ENCODE measurements around the gene KRT73.

KRT73 gene

GRCh38 chr12:52616680-52617402 is 1.5 kb downstream of the KRT73 start:
- DNase-seq: no peak

DNA sequence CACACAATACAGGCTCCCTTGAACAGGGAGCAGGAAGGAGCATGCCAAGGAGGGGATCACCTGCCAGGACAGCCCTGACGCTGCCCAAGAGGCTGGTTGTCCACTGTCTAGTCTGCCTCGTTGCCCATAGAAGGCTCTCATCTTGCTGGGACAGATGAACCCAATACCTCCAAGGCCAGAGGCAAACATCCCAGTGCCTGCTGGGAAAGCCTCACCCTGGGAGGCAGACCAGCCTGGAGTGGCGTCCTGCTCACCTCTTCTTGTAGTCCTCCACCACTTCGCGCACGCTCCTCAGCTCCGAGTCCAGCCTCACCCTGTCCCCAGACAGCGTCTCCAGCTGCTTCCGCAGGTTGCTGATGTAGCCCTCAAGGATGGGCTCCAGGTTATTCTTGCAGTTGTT is 2.4 kb downstream of the KRT73 start:
- no peak for DNase-seq

GRCh38 chr12:52615208-52615868 is 3.0 kb downstream of the KRT73 start:
- no peak for DNase-seq

- DNase-seq: no peak
These were observed 3.8 kb downstream of the KRT73 start for GRCh38 chr12:52614381-52615207.

DNA sequence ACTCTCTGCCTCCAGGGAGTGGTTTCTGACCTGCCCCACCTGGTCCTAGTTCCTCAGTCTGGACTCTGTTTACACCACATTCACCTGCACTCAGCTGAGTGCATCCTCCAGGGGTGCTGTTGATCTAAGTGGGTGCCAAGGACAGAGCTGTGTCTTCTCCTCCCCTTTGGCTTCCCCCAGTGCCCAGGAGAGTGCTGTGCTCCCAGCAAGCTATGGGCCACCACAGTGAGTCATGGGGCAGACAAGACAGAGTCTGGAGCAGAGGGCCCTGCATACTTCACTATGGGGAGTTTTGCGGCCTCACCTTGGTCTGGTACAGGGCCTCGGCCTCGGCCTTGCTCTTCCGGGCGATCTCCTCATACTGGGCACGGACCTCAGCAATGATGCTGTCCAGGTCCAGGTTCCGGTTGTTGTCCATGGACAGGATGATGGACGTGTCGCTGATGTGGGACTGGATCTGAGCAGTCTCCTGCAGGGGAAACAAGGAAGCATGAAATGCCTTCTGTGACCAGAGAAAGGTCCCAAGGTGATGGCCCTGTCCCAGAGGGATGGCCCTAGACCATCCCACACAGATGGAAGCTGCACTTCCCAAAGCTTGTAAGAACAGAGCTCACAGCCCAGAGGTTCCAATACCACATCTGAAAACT is 4.9 kb downstream of the KRT73 start:
- DNase-seq: no peak

- DNase-seq: no peak
These were observed 5.7 kb downstream of the KRT73 start for GRCh38 chr12:52612431-52613383.

DNA sequence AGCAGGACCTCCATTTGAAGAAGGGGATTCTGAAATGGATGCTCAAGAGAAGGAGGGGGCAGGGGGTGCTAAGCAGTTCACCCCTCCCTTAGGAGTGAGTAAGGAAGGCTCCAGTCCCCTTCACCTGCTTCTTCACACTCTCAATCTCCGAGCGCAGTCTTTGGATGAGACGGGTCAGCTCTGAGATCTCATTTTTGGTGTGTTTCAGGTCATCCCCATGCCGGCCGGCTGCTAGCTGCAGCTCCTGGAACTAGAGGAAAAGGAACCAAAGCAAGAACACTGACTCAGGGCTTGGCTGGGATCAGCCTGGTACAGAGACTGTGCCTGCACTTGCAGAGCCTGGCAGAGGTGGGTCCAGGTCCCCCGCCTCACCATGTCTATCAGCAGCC is 7.3 kb downstream of the KRT73 start:
- no peak for DNase-seq

GRCh38 chr12:52608826-52609630 is 9.3 kb downstream of the KRT73 start:
- DNase-seq: no peak

- DNase-seq: no peak
These were observed 10.2 kb downstream of the KRT73 start for GRCh38 chr12:52608161-52608560.

DNA sequence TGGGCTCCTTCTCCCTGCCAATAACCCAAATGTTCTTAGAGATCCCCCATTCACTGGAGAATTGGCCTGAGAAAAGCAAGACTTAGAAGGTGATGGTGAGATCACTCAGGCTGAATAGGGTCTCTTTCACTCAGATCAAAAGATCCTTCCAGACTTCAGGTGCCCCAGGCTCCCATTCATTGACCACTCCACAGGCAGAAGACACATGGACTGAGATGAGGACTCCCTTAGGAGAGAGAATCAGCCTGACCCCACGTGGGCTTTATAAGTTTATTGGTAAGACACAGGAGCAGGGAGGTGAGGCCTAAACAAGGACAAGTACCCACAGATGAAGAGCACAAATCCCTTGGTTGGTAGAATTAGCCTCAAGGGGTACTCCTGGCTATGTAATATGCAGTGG is 11.0 kb downstream of the KRT73 start:
- no peak for DNase-seq

DNA sequence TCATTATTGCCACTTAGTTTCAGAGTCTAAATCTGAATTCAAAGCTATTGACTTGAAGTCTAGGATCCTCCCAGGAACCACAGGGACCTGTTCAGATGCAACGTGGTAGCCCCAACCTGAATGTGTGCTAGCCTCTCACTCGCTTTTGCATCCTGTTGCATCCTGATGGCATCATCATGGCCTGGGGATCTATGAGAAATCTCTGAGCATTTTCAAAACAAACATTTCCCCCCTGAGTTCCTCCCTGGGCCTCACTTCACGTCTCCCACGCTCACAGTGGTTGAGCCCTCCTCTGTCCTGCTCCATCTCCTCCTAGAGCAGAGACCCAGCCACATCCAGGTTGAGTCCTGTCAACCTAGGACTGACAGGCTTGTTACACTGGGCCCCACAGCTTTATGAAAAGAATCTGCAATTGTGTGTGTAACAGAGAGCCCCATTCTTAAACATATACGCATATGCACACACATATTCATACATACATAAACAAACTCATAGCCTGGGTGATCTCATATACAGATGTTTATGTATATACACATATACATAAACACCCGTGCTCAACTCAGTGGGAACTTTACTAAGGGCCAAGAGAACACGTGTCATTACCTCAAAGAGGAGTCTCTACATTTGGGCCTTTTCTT is 11.7 kb downstream of the KRT73 start:
- DNase-seq: no peak

GRCh38 chr12:52606096-52606495 is 12.3 kb downstream of the KRT73 start:
- DNase-seq: no peak

- no peak for DNase-seq
These were observed 12.8 kb downstream of the KRT73 start for GRCh38 chr12:52605542-52605941.

DNA sequence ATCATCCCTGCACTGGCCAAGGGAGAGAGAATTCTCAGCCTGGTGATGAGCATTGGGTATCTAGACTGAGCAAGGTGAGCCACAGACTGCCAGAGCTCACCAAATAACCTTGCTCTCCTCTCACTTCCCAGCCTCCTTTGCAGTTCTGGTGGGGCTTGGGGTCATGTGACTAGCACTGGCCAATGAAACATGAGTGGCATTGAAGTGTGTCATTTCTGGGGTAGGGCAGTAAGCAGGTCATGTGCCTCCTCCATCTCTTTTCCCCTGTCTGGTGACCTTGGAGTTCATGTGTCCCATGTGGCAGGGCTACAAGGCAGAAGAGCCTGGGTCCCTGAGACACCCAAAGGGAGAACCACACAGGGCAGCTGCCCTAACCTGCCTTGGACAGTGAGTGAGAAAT is 13.5 kb downstream of the KRT73 start:
- no peak for DNase-seq

GRCh38 chr12:52603314-52603713 is 15.0 kb downstream of the KRT73 start:
- no peak for DNase-seq

- no peak for DNase-seq
These were observed 15.8 kb downstream of the KRT73 start for GRCh38 chr12:52602552-52602951.

GRCh38 chr12:52601671-52602070 is 16.7 kb downstream of the KRT73 start:
- DNase-seq: no peak

DNA sequence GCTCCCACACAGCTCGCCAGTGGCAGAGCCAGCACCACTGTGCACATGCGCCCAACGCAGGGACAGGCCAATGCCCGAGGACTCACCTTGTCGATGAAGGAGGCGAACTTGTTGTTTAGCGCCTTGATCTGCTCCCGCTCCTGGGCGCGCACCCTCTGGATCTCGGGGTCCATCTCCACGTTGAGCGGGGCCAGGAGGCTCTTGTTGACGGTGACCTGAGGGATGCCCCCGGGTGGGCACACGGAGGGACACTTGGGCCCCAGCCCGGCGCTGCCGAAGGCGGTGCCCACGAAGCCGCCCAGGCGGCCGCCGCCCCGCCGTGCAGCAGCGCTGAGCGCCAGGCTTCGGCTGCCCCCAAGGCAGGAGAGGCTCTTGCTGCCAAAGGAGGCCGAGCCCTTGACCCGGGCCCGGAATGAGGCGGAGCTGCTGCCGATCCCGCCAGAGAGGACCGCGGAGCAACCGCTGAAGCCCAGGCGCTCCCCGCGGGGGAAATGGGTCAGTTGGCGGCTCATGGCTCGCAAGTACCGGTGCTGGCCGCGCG is 17.3 kb downstream of the KRT73 start, which contains the start of gene KRT72:
Gene KRT72, minus strand, starts transcription at position 523 of the 541 bp plus-strand sequence. Its CDS starts 11 bp downstream, at position 512.
- no peak for DNase-seq

- no peak for DNase-seq
These were observed 17.9 kb downstream of the KRT73 start for GRCh38 chr12:52600475-52600874.

GRCh38 chr12:52600071-52600470 is 18.3 kb downstream of the KRT73 start:
- DNase-seq: no peak

Measured in activated CD4-positive, CD25-positive, alpha-beta regulatory T cell treated with anti-CD3 and anti-CD28 coated beads, Interleukin-2, amount 50 U/mL, for 72 hours (primary cell).